Activated CD4-positive, alpha-beta T cell treated with anti-CD3 and anti-CD28 coated beads for 36 hours (primary cell): ENCODE measurements around the gene EXOSC9. TPM values are rescaled to one million over a fixed set of nuclear protein-coding genes. Genes with fewer than 3 reads are reported as not detected.

Experiments used
- ATAC-seq: fragments of 200-7000 bp; cut with Tn5 transposase; one replicate; pipeline ENCODE4 v1.10.0; 2021; ENCODE audit warnings: mild to moderate bottlenecking, moderate library complexity
- CTCF ChIA-PET: fragments of 350-600 bp; sonication (Branson Sonifier 250); formaldehyde crosslinking; loops from one replicate; lab custom pipeline; 2021; ENCODE audit warnings: antibody characterized with exemption; lab: Charles Lee
- POLR2A ChIA-PET: fragments of 350-600 bp; sonication (Branson Sonifier 250); formaldehyde crosslinking; loops from one replicate; lab custom pipeline; 2021; ENCODE audit warnings: antibody characterized with exemption, inconsistent platforms; lab: Charles Lee
- DNase-seq: peaks from one replicate; pipeline ENCODE4 v3.0.0-alpha.2; 2020
- H3K27ac Mint-ChIP-seq: one replicate; pipeline ENCODE4 v1.8.0; 2021; ENCODE audit warnings: mixed read lengths
- H3K27me3 Mint-ChIP-seq: one replicate; pipeline ENCODE4 v1.8.0; 2021; ENCODE audit warnings: mixed read lengths
- H3K36me3 Mint-ChIP-seq: one replicate; pipeline ENCODE4 v1.8.0; 2021; ENCODE audit warnings: low read depth, mixed read lengths
- H3K4me1 Mint-ChIP-seq: one replicate; pipeline ENCODE4 v1.8.0; 2021; ENCODE audit warnings: mixed read lengths
- H3K4me3 Mint-ChIP-seq: one replicate; pipeline ENCODE4 v1.8.0; 2021; ENCODE audit warnings: mild to moderate bottlenecking, moderate library complexity, mixed read lengths
- H3K9me3 Mint-ChIP-seq: one replicate; pipeline ENCODE4 v1.8.0; 2021; ENCODE audit warnings: low read depth, mixed read lengths
- intact Hi-C, 2 experiments: fragments of 100-400 bp; cut with DNase I in 1 of 2; cut with micrococcal nuclease in 1 of 2; formaldehyde crosslinking; loops; one replicate each; pipeline versions ENCODE4 v1.14.2 to v1.15.1; 2022 to 2024; cut with DNase I, micrococcal nuclease
- total RNA-seq, 2 experiments: library from RNA; stranded (reverse); gene quantifications; one replicate each; pipeline ENCODE4 v1.2.3, GENCODE V29; 2021

Gene EXOSC9
- total RNA-seq, 2 experiments from 2014 or later = 85.4 to 94.5 TPM

- Mint-ChIP-seq H3K27me3 (peaks cover 7% of the 10 kb centered on the region), H3K4me3 (no peak overlapping the region), H3K27ac (no peak overlapping the region), H3K9me3 (no peaks in the 10 kb centered on the region), H3K4me1 (no peaks in the 10 kb centered on the region), H3K36me3 (no peaks in the 10 kb centered on the region)
- ChIA-PET POLR2A (no interaction called here), CTCF (interaction anchor here (0.6 kb wide), 1 partner anchor 95 kb away, joined by 3 read pairs; no protein-coding TSS in a partner anchor)
- intact Hi-C loops = no loop called here
- DNase-seq (no peak), ATAC-seq (no peak)
These were observed 27.2 kb upstream of the EXOSC9 start for GRCh38 chr4:121773883-121774282.

GRCh38 chr4:121776610-121777401 is 24.3 kb upstream of the EXOSC9 start:
- no peaks in the 10 kb centered on the region for H3K9me3 Mint-ChIP-seq
- ChIA-PET CTCF (interaction anchor here (0.6 to 1.8 kb wide), 4 partner anchors 13 to 1432 kb away, joined by 3 to 5 read pairs (median 3); no protein-coding TSS in a partner anchor), POLR2A (no interaction called here)
- intact Hi-C loops = no loop called here
- DNase-seq (no peak), ATAC-seq (no peak)
- H3K4me3 Mint-ChIP-seq = no peak overlapping the region
- H3K27me3 Mint-ChIP-seq = peaks cover 14% of the 10 kb centered on the region
- no peaks in the 10 kb centered on the region for H3K36me3 Mint-ChIP-seq
- no peak overlapping the region for H3K27ac Mint-ChIP-seq
- no peaks in the 10 kb centered on the region for H3K4me1 Mint-ChIP-seq

GRCh38 chr4:121777625-121778024 is 23.5 kb upstream of the EXOSC9 start:
- CTCF ChIA-PET = interaction anchor here (1.4 to 1.8 kb wide), 2 partner anchors 12 to 13 kb away, joined by 3 to 5 read pairs; no protein-coding TSS in a partner anchor
- ATAC-seq = no peak

GRCh38 chr4:121778991-121779628 is 22.0 kb upstream of the EXOSC9 start:
- POLR2A ChIA-PET = no interaction called here
- H3K4me1 Mint-ChIP-seq = no peaks in the 10 kb centered on the region

More at GRCh38 chr4:121777625-121778024, 23.5 kb upstream of the EXOSC9 start:
- Mint-ChIP-seq H3K9me3 (no peaks in the 10 kb centered on the region), H3K36me3 (no peaks in the 10 kb centered on the region), H3K4me3 (no peak overlapping the region), H3K27me3 (peaks cover 13% of the 10 kb centered on the region), H3K27ac (no peak overlapping the region), H3K4me1 (no peaks in the 10 kb centered on the region)
- POLR2A ChIA-PET = interaction anchor here (0.5 kb wide), 1 partner anchor 30 kb away, joined by 3 read pairs; no protein-coding TSS in a partner anchor
- no peak for DNase-seq
- intact Hi-C loops = no loop called here

GRCh38 chr4:121783210-121783609 is 17.9 kb upstream of the EXOSC9 start:
- DNase-seq (no peak), ATAC-seq (no peak)
- intact Hi-C loops = no loop called here
- no peak overlapping the region for H3K4me3 Mint-ChIP-seq
- no peaks in the 10 kb centered on the region for H3K4me1 Mint-ChIP-seq
- no peak overlapping the region for H3K27ac Mint-ChIP-seq
- peaks cover 3% of the 10 kb centered on the region for H3K9me3 Mint-ChIP-seq
- peaks cover 37% of the 10 kb centered on the region for H3K27me3 Mint-ChIP-seq
- H3K36me3 Mint-ChIP-seq = no peaks in the 10 kb centered on the region
- ChIA-PET POLR2A (no interaction called here), CTCF (no interaction called here)

More at GRCh38 chr4:121778991-121779628, 22.0 kb upstream of the EXOSC9 start:
- no peak for ATAC-seq
- Mint-ChIP-seq H3K27me3 (peaks cover 22% of the 10 kb centered on the region), H3K9me3 (no peaks in the 10 kb centered on the region), H3K4me3 (no peak overlapping the region), H3K36me3 (no peaks in the 10 kb centered on the region), H3K27ac (no peak overlapping the region)
- no peak for DNase-seq
- CTCF ChIA-PET = no interaction called here
- intact Hi-C loops = no loop called here

GRCh38 chr4:121784401-121784800 is 16.7 kb upstream of the EXOSC9 start:
- H3K27ac Mint-ChIP-seq = no peak overlapping the region
- peaks cover 41% of the 10 kb centered on the region for H3K27me3 Mint-ChIP-seq
- POLR2A ChIA-PET = no interaction called here
- peaks cover 7% of the 10 kb centered on the region for H3K4me1 Mint-ChIP-seq
- no peak for DNase-seq
- H3K36me3 Mint-ChIP-seq = no peaks in the 10 kb centered on the region
- ATAC-seq = no peak
- CTCF ChIA-PET = no interaction called here
- peaks cover 3% of the 10 kb centered on the region for H3K9me3 Mint-ChIP-seq
- H3K4me3 Mint-ChIP-seq = no peak overlapping the region
- intact Hi-C loops = no loop called here

GRCh38 chr4:121784975-121785374 is 16.1 kb upstream of the EXOSC9 start:
- ATAC-seq (no peak), DNase-seq (no peak)
- Mint-ChIP-seq H3K9me3 (peaks cover 3% of the 10 kb centered on the region), H3K4me1 (peaks cover 7% of the 10 kb centered on the region), H3K36me3 (no peaks in the 10 kb centered on the region), H3K4me3 (no peak overlapping the region), H3K27ac (no peak overlapping the region), H3K27me3 (peaks cover 39% of the 10 kb centered on the region)
- ChIA-PET CTCF (no interaction called here), POLR2A (no interaction called here)
- intact Hi-C loops = no loop called here

GRCh38 chr4:121785479-121785878 is 15.6 kb upstream of the EXOSC9 start:
- Mint-ChIP-seq H3K27me3 (peaks cover 38% of the 10 kb centered on the region), H3K36me3 (no peaks in the 10 kb centered on the region), H3K9me3 (peaks cover 3% of the 10 kb centered on the region), H3K27ac (no peak overlapping the region), H3K4me1 (peaks cover 8% of the 10 kb centered on the region), H3K4me3 (no peak overlapping the region)
- ChIA-PET CTCF (no interaction called here), POLR2A (no interaction called here)
- intact Hi-C loops = no loop called here
- DNase-seq = no peak
- ATAC-seq = no peak

- no peak for DNase-seq
- POLR2A ChIA-PET = no interaction called here
- Mint-ChIP-seq H3K27me3 (peaks cover 35% of the 10 kb centered on the region), H3K36me3 (no peaks in the 10 kb centered on the region), H3K4me1 (peaks cover 9% of the 10 kb centered on the region), H3K27ac (no peak overlapping the region), H3K9me3 (peaks cover 3% of the 10 kb centered on the region), H3K4me3 (no peak overlapping the region)
- intact Hi-C loops = no loop called here
- no peak for ATAC-seq
- CTCF ChIA-PET = no interaction called here
These were observed 14.9 kb upstream of the EXOSC9 start for GRCh38 chr4:121786221-121786620.

- peaks cover 26% of the 10 kb centered on the region for H3K27me3 Mint-ChIP-seq
- peak; percentile 63 for ATAC-seq
- no peak overlapping the region for H3K27ac Mint-ChIP-seq
- ChIA-PET POLR2A (no interaction called here), CTCF (no interaction called here)
- H3K9me3 Mint-ChIP-seq = peaks cover 3% of the 10 kb centered on the region
- no peaks in the 10 kb centered on the region for H3K36me3 Mint-ChIP-seq
- H3K4me3 Mint-ChIP-seq = no peak overlapping the region
- no peak for DNase-seq
- intact Hi-C loops = no loop called here
- peaks cover 9% of the 10 kb centered on the region for H3K4me1 Mint-ChIP-seq
These were observed 12.2 kb upstream of the EXOSC9 start for GRCh38 chr4:121788896-121789295.

GRCh38 chr4:121789455-121789854 is 11.7 kb upstream of the EXOSC9 start:
- H3K4me3 Mint-ChIP-seq = no peak overlapping the region
- peaks cover 23% of the 10 kb centered on the region for H3K27me3 Mint-ChIP-seq
- peaks cover under 1% of the 10 kb centered on the region for H3K9me3 Mint-ChIP-seq
- DNase-seq = no peak
- H3K27ac Mint-ChIP-seq = no peak overlapping the region
- ChIA-PET POLR2A (no interaction called here), CTCF (interaction anchor here (0.6 to 0.9 kb wide), 3 partner anchors 12 to 174 kb away, joined by 3 to 5 read pairs (median 4); no protein-coding TSS in a partner anchor)
- H3K36me3 Mint-ChIP-seq = no peaks in the 10 kb centered on the region
- no peak for ATAC-seq
- peaks cover 9% of the 10 kb centered on the region for H3K4me1 Mint-ChIP-seq
- intact Hi-C loops = no loop called here
